LNCaP clone FGC (cell line): Measurements from ENCODE around the gene ARHGEF28.

Experiments
- DNase-seq: peaks from one replicate; pipeline ENCODE4 v3.0.0-alpha.2; 2011; ENCODE audit warnings: low read depth
- H3K4me3 ChIP-seq: 2 replicates; pipeline ENCODE4 v1.5.1; 2011; ENCODE audit warnings: mild to moderate bottlenecking, low read depth, low read length, control low read depth
- CTCF ChIP-seq: IDR thresholded peaks from 2 replicates; pipeline ENCODE4 v1.5.1; 2012; ENCODE audit warnings: mild to moderate bottlenecking; ENCODE audit not compliant: control insufficient read depth, insufficient read depth; ENCODE audit errors: extremely low read depth

Gene ARHGEF28

GRCh38 chr5:73805449-73805848 is 179.5 kb downstream of the ARHGEF28 start:
- no peak overlapping the region for H3K4me3 ChIP-seq
- no peak for DNase-seq
- TF ChIP-seq CTCF: no peak

DNA sequence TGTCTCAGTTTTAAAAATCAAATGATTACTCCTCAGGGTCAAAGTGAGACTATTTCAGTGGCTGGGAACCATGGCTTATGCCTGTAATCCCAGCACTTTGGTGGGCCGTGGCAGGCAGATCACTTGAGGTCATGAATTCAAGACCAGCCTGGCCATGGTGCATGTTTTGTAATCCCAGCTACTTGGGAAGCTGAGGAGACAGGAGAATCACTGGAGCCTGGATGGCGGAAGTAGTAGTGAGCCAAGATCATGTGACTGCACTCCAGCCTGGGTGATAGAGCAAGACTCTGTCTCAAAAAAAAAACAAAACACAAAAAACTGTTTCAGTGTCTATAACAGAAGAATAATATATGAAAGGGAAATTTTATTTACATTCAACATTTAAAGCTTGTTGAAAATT is 182.9 kb downstream of the ARHGEF28 start:
- no peak for DNase-seq
- no peak overlapping the region for H3K4me3 ChIP-seq
- no peak for TF ChIP-seq CTCF

DNA sequence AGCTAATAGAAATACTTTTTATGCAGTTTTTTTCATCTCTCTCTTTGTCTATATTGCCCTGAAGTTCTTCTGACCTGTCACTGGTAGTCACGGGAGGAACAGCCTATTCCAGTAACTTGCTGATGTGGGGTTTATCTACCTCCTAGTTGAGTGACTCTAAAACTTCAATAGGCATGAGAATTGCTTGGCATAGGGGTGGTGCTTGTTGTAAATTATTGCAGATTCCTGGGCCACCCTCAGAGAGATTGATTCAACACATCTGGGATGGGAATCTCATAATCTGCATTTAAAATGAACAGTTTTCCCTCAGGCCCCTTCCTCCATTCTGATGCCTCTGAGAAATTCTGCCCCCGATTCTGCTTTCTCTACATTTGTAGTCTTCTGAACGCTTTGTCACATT is 184.4 kb downstream of the ARHGEF28 start:
- no peak overlapping the region for H3K4me3 ChIP-seq
- no peak for TF ChIP-seq CTCF
- DNase-seq: no peak

GRCh38 chr5:73812457-73812856 is 186.5 kb downstream of the ARHGEF28 start:
- DNase-seq: no peak
- no peak overlapping the region for H3K4me3 ChIP-seq
- TF ChIP-seq CTCF: no peak

DNA sequence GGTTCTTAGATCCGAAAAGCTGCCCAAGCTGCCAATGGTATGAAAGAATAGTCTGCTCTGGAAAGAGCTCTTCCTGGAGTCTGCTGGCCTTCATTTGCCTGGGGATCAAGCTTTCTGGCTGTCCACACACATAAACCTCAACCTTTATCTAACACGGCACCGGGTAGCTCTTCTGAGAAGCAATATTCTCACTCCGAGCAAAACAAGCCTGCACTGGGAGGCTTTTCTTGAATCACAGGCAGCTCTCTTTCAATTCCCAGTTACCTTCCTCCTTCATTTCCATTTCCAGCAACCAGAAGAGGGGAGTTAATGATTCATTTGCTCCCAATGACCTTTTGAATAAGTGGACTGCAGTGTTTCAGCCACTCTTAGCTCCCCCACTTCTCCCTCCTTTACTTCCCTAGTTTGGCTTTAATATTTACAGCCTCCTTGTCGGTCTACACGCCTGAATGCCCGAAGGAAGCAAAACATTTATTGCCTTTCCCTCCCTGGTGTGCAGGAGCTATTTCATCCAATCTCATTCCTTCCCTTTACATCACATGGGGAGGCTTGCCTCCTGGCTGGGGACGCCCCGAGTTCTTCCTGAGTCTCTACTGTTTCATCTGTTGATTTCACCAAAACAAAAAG is 187.1 kb downstream of the ARHGEF28 start:
- no peak for DNase-seq
- no peak for TF ChIP-seq CTCF
- H3K4me3 ChIP-seq: no peak overlapping the region

GRCh38 chr5:73814233-73814846 is 188.3 kb downstream of the ARHGEF28 start:
- no peak for DNase-seq
- no peak for TF ChIP-seq CTCF
- no peak overlapping the region for H3K4me3 ChIP-seq

DNA sequence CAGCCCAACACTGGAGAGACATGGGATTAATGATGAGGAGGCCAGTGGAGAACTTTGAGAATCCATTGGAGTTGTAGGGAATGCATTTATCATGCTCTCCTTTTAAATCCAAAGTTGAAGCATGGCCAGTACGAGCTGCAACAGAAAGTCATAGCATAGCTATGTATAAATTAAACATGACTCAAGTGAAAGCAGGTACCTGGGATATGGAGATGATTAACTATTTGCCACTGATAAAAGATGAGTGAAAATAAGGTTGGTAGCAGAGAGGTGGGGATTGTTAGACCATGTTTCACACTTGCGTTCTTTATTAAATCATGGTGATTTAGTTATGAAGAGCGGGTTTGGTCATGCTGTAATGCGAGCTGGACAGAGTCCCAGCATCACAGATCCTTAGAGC is 189.6 kb downstream of the ARHGEF28 start:
- DNase-seq: no peak
- no peak for TF ChIP-seq CTCF
- no peak overlapping the region for H3K4me3 ChIP-seq
